Pancreas (tissue), 10 donors: Measurements from ENCODE around the gene RNASE4. TPM values are rescaled to one million over a fixed set of nuclear protein-coding genes. Genes with fewer than 3 reads are reported as not detected.
A peak's percentile ranks its signal among the peaks of the same experiment; 100 is the strongest.

Source experiments
- ATAC-seq, 4 donors: fragments of 200-7000 bp; cut with Tn5 transposase; one replicate each; pipeline versions ENCODE4 v1.8.0 to v1.9.1; 2020; ENCODE audit warnings: mild to moderate bottlenecking in 4 of 4, moderate library complexity in 4 of 4
- DNase-seq, 6 donors: peaks; one replicate each; pipeline ENCODE4 v3.0.0-alpha.2; 2020
- FAIRE-seq: peaks from 2 replicates; lab custom pipeline; 2012; peaks lifted over from hg19 to GRCh38; lab: Jason Lieb, UNC
- H3K27ac ChIP-seq, 4 donors: fragments of 200-600 bp; sonication (generic); 1 replicate in 3 of 4; 2 replicates in 1 of 4; pipeline versions ENCODE4 v1.5.0 to v1.8.0; 2020
- H3K27me3 ChIP-seq, 4 donors: fragments of 200-600 bp; one replicate each; pipeline ENCODE4 v1.8.0; 2021
- H3K36me3 ChIP-seq, 3 donors: fragments of 200-600 bp; sonication (generic) in 1 of 3; one replicate each; pipeline versions ENCODE4 v1.5.0 to v1.8.0; 2020 to 2021
- H3K4me1 ChIP-seq, 3 donors: fragments of 200-600 bp; one replicate each; pipeline ENCODE4 v1.8.0; 2021
- H3K4me3 ChIP-seq, 4 donors: fragments of 200-600 bp; sonication (generic) in 2 of 4; one replicate each; pipeline versions ENCODE4 v1.5.0 to v1.8.0; 2020 to 2021
- H3K9me3 ChIP-seq, 4 donors: fragments of 200-600 bp; one replicate each; pipeline ENCODE4 v1.8.0; 2021
- CTCF ChIP-seq, 4 donors: fragments of 200-600 bp; sonication (generic) in 3 of 4; IDR thresholded peaks; one replicate each; pipeline versions ENCODE4 v1.5.0 to v1.8.0; 2021; ENCODE audit warnings: antibody characterized with exemption in 4 of 4
- WGBS, 2 donors: extraction: QIAGEN DNeasy Blood & Tissue Kit; methylation state at CpG; one replicate each; pipeline ENCODE4 v1.1.7; 2013; 5-methylcytosine and 5-hydroxymethylcytosine counted together
- intact Hi-C, 3 donors: fragments of 100-400 bp; cut with DNase I; formaldehyde crosslinking; loops; one replicate each; pipeline versions ENCODE4 v1.11.1 to v1.14.2; 2022
- polyA plus RNA-seq, 2 donors: library from polyadenylated mRNA; stranded (reverse); fragments of 200-250 nt; gene quantifications; one replicate each; pipeline ENCODE4 v1.2.3, GENCODE V29; 2013
- total RNA-seq, 6 donors: library from RNA; stranded (reverse); fragmentation: NEBNext Ultra II Directional in 4 of 6; extraction: Animal tissue kit (Norgen Biotek cat#: 25700) in 4 of 6; gene quantifications; one replicate each; pipeline versions ENCODE4 v1.2.1 to v1.2.4, GENCODE V29; 2021 to 2023
- donor health status: healthy with polysubstance abuse.
- donor health status: DM: no; HTN: no; CAD: no; lungs with moderate emphysema.
- donor health status: DM: no; HTN: no; CAD: no.
- donor health status: control.
- donor health status: control.
- donor health status: Bipolar disorder and iron deficiency.
- donor health status: DM: yes; HTN: yes; CAD: no.
- donor health status: DM: no; HTN: no; CAD: no.
- donor health status: DM: no; HTN: no; CAD: no.
- donor health status: DM: yes; HTN: yes; CAD: no.

The RNASE4 gene
- total and polyA plus RNA-seq, 8 donors = 9.6 to 26.7 (median 15.4) TPM

- DNase-seq (no peak), ATAC-seq (peak in 2 of 4 donors; percentile 43 to 60), FAIRE-seq (no peak)
- no peak overlapping the region for H3K4me3 ChIP-seq
- WGBS, 2 donors = 45 to 60% methylated on average over 4 of the region's 4 CpGs
- no peak for TF ChIP-seq CTCF (IDR thresholded peaks at IDR 0.05)
- peaks cover 0 to 4% (median 0%) of the 10 kb centered on the region in 3 donors for H3K4me1 ChIP-seq
- H3K27ac ChIP-seq = peak overlapping the region in 2 of 4 donors; percentile 50 to 57
- H3K9me3 ChIP-seq = no peaks in the 10 kb centered on the region
- H3K36me3 ChIP-seq = no peaks in the 10 kb centered on the region
- intact Hi-C loops = no loop called here
- H3K27me3 ChIP-seq = no peaks in the 10 kb centered on the region
Observed at GRCh38 chr14:20706657-20707355, 22.4 kb downstream of the RNASE4 start.

GRCh38 chr14:20707622-20708021 lies 23.3 kb downstream of the RNASE4 start:
- peak overlapping the region in 2 of 4 donors; percentile 50 to 57 for H3K27ac ChIP-seq
- H3K9me3 ChIP-seq = no peaks in the 10 kb centered on the region
- WGBS, 2 donors = 51 to 55% methylated on average over 2 of the region's 2 CpGs
- H3K4me1 ChIP-seq = peaks cover 0 to 4% (median 0%) of the 10 kb centered on the region in 3 donors
- no peaks in the 10 kb centered on the region for H3K27me3 ChIP-seq
- H3K4me3 ChIP-seq = no peak overlapping the region
- DNase-seq (no peak), FAIRE-seq (no peak), ATAC-seq (peak in 3 of 4 donors; percentile 62 to 88 (median 71))
- no peaks in the 10 kb centered on the region for H3K36me3 ChIP-seq
- intact Hi-C loops = no loop called here
- no peak for TF ChIP-seq CTCF (IDR thresholded peaks at IDR 0.05)

- no peak for FAIRE-seq
Observed at GRCh38 chr14:20711261-20711660, 26.9 kb downstream of the RNASE4 start.

GRCh38 chr14:20711685-20712084 lies 27.3 kb downstream of the RNASE4 start:
- no peak for FAIRE-seq
- Histone ChIP-seq H3K4me3 (no peak overlapping the region), H3K36me3 (no peaks in the 10 kb centered on the region), H3K9me3 (no peaks in the 10 kb centered on the region), H3K27ac (no peak overlapping the region), H3K27me3 (no peaks in the 10 kb centered on the region), H3K4me1 (peaks cover 0 to 13% (median 0%) of the 10 kb centered on the region in 3 donors)
- intact Hi-C loops = no loop called here
- no peak for DNase-seq
- no peak for TF ChIP-seq CTCF (IDR thresholded peaks at IDR 0.05)
- WGBS, 2 donors = 55 to 63% methylated on average over 4 of the region's 4 CpGs
- no peak for ATAC-seq

More at GRCh38 chr14:20711261-20711660, 26.9 kb downstream of the RNASE4 start:
- Histone ChIP-seq H3K36me3 (no peaks in the 10 kb centered on the region), H3K9me3 (no peaks in the 10 kb centered on the region), H3K27ac (no peak overlapping the region), H3K27me3 (no peaks in the 10 kb centered on the region), H3K4me1 (peaks cover 0 to 13% (median 0%) of the 10 kb centered on the region in 3 donors), H3K4me3 (no peak overlapping the region)
- ATAC-seq (no peak), DNase-seq (no peak)
- no peak for TF ChIP-seq CTCF (IDR thresholded peaks at IDR 0.05)
- intact Hi-C loops = no loop called here
- 67 to 70% methylated on average over 4 of the region's 4 CpGs for WGBS, 2 donors

GRCh38 chr14:20712904-20713303 lies 28.5 kb downstream of the RNASE4 start:
- H3K4me1 ChIP-seq = peaks cover 0 to 9% (median 0%) of the 10 kb centered on the region in 3 donors
- DNase-seq (no peak), FAIRE-seq (no peak), ATAC-seq (no peak)
- no peak for TF ChIP-seq CTCF (IDR thresholded peaks at IDR 0.05)
- intact Hi-C loops = no loop called here
- H3K9me3 ChIP-seq = no peaks in the 10 kb centered on the region
- no peaks in the 10 kb centered on the region for H3K27me3 ChIP-seq
- WGBS, 2 donors = 42 to 46% methylated on average over 2 of the region's 2 CpGs
- no peak overlapping the region for H3K27ac ChIP-seq
- H3K4me3 ChIP-seq = no peak overlapping the region
- H3K36me3 ChIP-seq = no peaks in the 10 kb centered on the region
